Calu3 (cell line): ENCODE measurements around the gene PGK1. TPM values are rescaled to one million over a fixed set of nuclear protein-coding genes. Genes with fewer than 3 reads are reported as not detected.

Source experiments
- BruUV-seq: library from RNA; stranded (reverse); fragments of 400-500 nt; replicated peaks from 2 replicates; lab custom pipeline; 2021; lab: Mats Ljungman, UMichigan
- CTCF ChIA-PET: fragments of 300-600 bp; sonication (Branson Sonifier 250); formaldehyde crosslinking; loops from one replicate; lab custom pipeline; 2022; ENCODE audit warnings: antibody characterized with exemption; lab: Charles Lee
- DNase-seq: peaks from one replicate; pipeline ENCODE4 v3.0.0; 2022
- H3K27ac Mint-ChIP-seq: one replicate; pipeline ENCODE4 v1.8.0; 2022; ENCODE audit warnings: mixed read lengths; ENCODE audit not compliant: unreplicated experiment
- H3K27me3 Mint-ChIP-seq: one replicate; pipeline ENCODE4 v1.8.0; 2022; ENCODE audit warnings: mixed read lengths; ENCODE audit not compliant: unreplicated experiment
- H3K36me3 Mint-ChIP-seq: one replicate; pipeline ENCODE4 v1.8.0; 2022; ENCODE audit warnings: mild to moderate bottlenecking, moderate library complexity, mixed read lengths; ENCODE audit not compliant: insufficient read depth, unreplicated experiment
- H3K4me1 Mint-ChIP-seq: one replicate; pipeline ENCODE4 v1.8.0; 2022; ENCODE audit warnings: mild to moderate bottlenecking, low read depth, mixed read lengths; ENCODE audit not compliant: unreplicated experiment
- H3K4me3 Mint-ChIP-seq: one replicate; pipeline ENCODE4 v1.8.0; 2022; ENCODE audit warnings: mild to moderate bottlenecking, low read depth, moderate library complexity, mixed read lengths; ENCODE audit not compliant: unreplicated experiment
- H3K9me3 Mint-ChIP-seq: one replicate; pipeline ENCODE4 v1.8.0; 2022; ENCODE audit warnings: low read depth, mixed read lengths; ENCODE audit not compliant: unreplicated experiment
- intact Hi-C: fragments of 100-400 bp; cut with micrococcal nuclease; formaldehyde crosslinking; loops from one replicate; pipeline ENCODE4 v1.10.0; 2022; ENCODE audit not compliant: unreplicated experiment
- total RNA-seq: library from RNA; stranded (reverse); gene quantifications from 2 replicates; pipeline ENCODE4 v1.2.3, GENCODE V29; 2022
- TF ChIP-seq, protein P1 (sequence below): fragments of 200-600 bp; IDR thresholded peaks from one replicate; pipeline ENCODE4 v1.8.0; 2022; ENCODE audit warnings: antibody characterized with exemption; ENCODE audit not compliant: unreplicated experiment

Gene PGK1
- total RNA-seq, 1 experiment from 2014 or later: 623 TPM

DNA sequence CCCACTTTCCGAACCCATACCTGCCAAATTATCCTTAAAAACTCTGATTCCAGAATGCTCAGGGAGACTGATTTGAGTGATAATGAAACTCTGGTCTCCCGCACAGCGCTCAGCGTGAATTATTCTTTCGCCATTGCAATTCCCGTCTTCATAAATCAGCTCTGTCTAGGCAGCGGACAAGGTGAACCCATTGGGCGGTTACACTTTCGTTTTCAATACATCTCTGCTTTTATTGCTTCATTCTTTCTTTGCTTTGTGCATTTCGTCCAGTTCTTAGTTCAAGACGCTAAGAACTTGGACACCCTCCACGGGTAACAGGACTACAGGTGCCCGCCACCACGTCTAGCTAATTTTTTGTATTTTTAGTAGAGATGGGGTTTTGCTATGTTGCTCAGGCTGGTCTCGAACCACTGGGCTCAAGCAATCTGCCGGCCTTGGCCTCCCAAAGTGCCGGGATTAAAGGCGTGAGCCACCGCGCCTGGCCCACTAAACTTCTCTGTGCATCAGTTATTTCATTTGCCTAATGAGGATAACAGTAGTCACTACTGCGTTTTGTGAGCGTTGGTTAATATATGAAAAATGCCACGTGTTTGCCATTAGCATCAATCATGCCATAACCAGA, 936 bp upstream of the PGK1 start:
- no peak for DNase-seq
- H3K27me3 Mint-ChIP-seq: no peaks in the 10 kb centered on the region
- intact Hi-C loops: no loop called here
- H3K9me3 Mint-ChIP-seq: no peaks in the 10 kb centered on the region
- BruUV-seq: TSS peak; percentile 93
- CTCF ChIA-PET: no interaction called here
- peaks cover 48% of the 10 kb centered on the region for H3K36me3 Mint-ChIP-seq
- peak overlapping the region; percentile 73 for H3K27ac Mint-ChIP-seq
- peak overlapping the region; percentile 81 for H3K4me3 Mint-ChIP-seq
- H3K4me1 Mint-ChIP-seq: peaks cover 25% of the 10 kb centered on the region
- TF ChIP-seq, protein P1, sequence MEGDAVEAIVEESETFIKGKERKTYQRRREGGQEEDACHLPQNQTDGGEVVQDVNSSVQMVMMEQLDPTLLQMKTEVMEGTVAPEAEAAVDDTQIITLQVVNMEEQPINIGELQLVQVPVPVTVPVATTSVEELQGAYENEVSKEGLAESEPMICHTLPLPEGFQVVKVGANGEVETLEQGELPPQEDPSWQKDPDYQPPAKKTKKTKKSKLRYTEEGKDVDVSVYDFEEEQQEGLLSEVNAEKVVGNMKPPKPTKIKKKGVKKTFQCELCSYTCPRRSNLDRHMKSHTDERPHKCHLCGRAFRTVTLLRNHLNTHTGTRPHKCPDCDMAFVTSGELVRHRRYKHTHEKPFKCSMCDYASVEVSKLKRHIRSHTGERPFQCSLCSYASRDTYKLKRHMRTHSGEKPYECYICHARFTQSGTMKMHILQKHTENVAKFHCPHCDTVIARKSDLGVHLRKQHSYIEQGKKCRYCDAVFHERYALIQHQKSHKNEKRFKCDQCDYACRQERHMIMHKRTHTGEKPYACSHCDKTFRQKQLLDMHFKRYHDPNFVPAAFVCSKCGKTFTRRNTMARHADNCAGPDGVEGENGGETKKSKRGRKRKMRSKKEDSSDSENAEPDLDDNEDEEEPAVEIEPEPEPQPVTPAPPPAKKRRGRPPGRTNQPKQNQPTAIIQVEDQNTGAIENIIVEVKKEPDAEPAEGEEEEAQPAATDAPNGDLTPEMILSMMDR: no peak

DNA sequence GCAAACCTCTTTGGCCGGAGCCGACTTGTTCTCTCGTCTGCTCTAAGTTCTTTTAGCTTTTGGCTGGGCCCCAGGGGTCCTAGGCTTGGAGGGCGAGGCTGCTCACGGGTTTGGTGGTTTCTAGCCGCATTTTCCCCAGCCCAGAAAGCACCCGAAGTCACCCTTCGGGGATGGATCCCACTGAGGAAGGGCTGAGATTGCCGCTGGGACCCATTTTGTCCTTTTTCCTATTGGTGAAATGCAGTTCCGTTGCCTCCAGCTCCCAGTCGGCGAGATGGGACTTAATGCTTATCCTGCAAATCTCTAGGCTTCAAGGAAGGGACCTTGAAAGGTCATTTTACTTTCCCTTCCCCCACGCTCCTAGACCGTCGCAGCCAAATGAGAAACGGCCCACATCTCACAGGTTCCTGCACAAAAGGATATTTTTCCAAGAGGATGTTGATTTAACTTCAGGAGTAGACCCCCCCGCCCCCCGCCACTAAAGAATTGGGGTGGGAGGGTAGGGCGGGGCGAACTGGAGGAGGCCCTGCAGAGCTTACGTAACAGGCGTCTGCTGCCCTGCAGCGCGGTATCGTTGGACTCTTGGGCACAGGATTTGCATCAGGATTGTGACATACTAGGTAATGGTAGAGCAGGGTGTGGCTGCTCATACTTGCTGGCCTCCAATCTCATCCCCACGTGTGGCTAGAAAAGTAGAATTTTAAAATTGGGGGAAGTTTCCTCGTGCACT, 564 bp downstream of the PGK1 start:
- peak overlapping the region; percentile 81 for H3K4me3 Mint-ChIP-seq
- BruUV-seq: TSS peak; percentile 69
- CTCF ChIA-PET: interaction anchor here (1.8 kb wide), 1 partner anchor 205 kb away, joined by 6 read pairs; the partner anchor contains the start of gene COX7B
- peak overlapping the region; percentile 73 for H3K27ac Mint-ChIP-seq
- TF ChIP-seq, protein P1: no peak
- peaks cover 50% of the 10 kb centered on the region for H3K36me3 Mint-ChIP-seq
- intact Hi-C loops: no loop called here
- no peaks in the 10 kb centered on the region for H3K9me3 Mint-ChIP-seq
- DNase-seq: peak; percentile 33
- H3K27me3 Mint-ChIP-seq: no peaks in the 10 kb centered on the region
- peaks cover 30% of the 10 kb centered on the region for H3K4me1 Mint-ChIP-seq

DNA sequence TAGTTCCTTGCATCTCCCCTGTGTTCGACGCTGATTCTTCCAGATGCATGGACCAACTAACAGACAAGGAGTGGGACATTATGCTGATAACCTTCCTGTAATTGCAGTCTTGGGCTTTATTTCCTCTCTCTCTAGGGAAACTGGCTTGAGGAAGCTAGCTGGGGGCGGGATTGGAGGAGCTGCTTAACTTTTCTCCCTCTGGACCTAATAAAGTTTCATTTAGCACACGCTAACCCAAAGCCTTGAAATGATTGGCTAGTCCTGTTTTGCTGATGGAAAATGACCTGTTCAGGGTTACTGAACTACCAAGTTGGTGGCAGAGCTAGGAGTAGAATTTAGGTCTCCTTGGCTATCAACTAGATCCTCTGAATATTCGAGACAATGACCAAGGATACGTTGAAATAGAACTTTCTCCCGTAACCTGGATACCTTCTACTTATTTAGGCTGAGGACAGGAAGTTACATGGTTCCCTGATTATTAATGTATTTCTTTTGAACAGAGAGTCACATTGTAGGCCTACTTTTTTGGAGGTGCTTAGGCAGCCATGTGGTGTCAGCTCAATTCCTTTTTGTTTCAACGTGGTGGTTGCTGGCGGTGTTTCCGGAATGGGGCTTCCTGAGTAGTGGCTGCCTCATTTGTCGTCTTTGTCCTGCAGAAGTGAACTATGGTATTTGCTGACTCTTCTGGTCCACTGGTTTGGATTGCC, 2.0 kb downstream of the PGK1 start:
- no TSS peak for BruUV-seq
- TF ChIP-seq, protein P1: no peak
- intact Hi-C loops: no loop called here
- DNase-seq: no peak
- Mint-ChIP-seq H3K4me1 (peaks cover 33% of the 10 kb centered on the region), H3K27ac (peak overlapping the region; percentile 73), H3K27me3 (no peaks in the 10 kb centered on the region), H3K9me3 (no peaks in the 10 kb centered on the region), H3K4me3 (peak overlapping the region; percentile 81), H3K36me3 (peaks cover 56% of the 10 kb centered on the region)
- CTCF ChIA-PET: interaction anchor here (1.8 kb wide), 1 partner anchor 207 kb away, joined by 6 read pairs; the partner anchor contains the start of gene COX7B

DNA sequence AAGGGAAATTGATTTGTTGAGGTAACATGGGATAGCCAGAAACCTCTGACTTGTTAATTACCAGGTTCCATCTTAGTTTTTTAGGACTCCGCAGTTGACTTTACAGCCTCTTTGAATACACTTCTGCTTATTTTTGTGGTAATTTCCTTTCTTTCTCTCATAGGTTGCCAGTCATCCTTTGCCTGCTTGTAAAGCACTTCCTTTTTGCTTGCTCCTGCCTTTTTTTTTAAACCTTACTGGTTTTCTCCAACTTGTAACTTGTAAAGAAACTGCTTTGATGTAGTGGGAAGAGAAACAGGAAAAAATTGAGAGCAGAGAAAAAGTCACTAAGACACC, 2.6 kb downstream of the PGK1 start:
- no peak for DNase-seq
- CTCF ChIA-PET: no interaction called here
- no TSS peak for BruUV-seq
- peak overlapping the region; percentile 81 for H3K4me3 Mint-ChIP-seq
- H3K27me3 Mint-ChIP-seq: no peaks in the 10 kb centered on the region
- H3K9me3 Mint-ChIP-seq: no peaks in the 10 kb centered on the region
- H3K27ac Mint-ChIP-seq: peak overlapping the region; percentile 70
- H3K4me1 Mint-ChIP-seq: peaks cover 33% of the 10 kb centered on the region
- H3K36me3 Mint-ChIP-seq: peaks cover 61% of the 10 kb centered on the region
- intact Hi-C loops: no loop called here
- TF ChIP-seq, protein P1: no peak
